AG09309 (cell line): ENCODE results near the gene VAC14.

ENCODE experiments used
- DNase-seq: peaks from one replicate; pipeline ENCODE4 v3.0.0-alpha.2; 2010; ENCODE audit warnings: low read depth
- H3K4me3 ChIP-seq: 2 replicates; pipeline ENCODE4 v1.5.1; 2011; ENCODE audit warnings: mild to moderate bottlenecking, low read depth, low read length, moderate library complexity; ENCODE audit not compliant: control insufficient read depth
- TF ChIP-seq, protein P1 (sequence below): IDR thresholded peaks from 2 replicates; pipeline ENCODE4 v1.5.1; 2011; ENCODE audit warnings: mild to moderate bottlenecking, low read depth, low read length, inconsistent platforms; ENCODE audit not compliant: insufficient read depth, control insufficient read depth; ENCODE audit errors: missing control alignments

The VAC14 gene

DNA sequence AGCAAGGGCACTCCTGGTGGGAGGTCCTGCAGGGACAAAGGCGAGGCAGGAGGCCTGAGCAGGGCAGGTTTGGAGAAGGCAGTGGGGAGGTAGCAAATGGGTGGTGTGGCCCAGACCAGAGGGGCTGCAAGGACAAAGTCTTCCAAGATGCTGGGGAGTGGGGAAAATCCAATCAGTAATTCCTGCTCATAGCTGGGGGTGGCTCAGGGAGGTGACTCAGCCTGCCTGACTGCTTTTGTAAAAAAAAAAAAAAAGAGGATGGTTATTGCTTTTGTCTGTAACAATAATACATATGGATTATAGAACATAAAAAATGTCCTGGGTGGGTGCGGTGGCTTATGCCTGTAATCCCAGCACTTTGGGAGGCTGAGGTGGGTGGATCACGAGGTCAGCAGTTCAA is 149.4 kb downstream of the VAC14 start:
- no peak for DNase-seq
- TF ChIP-seq, protein P1, sequence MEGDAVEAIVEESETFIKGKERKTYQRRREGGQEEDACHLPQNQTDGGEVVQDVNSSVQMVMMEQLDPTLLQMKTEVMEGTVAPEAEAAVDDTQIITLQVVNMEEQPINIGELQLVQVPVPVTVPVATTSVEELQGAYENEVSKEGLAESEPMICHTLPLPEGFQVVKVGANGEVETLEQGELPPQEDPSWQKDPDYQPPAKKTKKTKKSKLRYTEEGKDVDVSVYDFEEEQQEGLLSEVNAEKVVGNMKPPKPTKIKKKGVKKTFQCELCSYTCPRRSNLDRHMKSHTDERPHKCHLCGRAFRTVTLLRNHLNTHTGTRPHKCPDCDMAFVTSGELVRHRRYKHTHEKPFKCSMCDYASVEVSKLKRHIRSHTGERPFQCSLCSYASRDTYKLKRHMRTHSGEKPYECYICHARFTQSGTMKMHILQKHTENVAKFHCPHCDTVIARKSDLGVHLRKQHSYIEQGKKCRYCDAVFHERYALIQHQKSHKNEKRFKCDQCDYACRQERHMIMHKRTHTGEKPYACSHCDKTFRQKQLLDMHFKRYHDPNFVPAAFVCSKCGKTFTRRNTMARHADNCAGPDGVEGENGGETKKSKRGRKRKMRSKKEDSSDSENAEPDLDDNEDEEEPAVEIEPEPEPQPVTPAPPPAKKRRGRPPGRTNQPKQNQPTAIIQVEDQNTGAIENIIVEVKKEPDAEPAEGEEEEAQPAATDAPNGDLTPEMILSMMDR: no peak
- no peak overlapping the region for H3K4me3 ChIP-seq

DNA sequence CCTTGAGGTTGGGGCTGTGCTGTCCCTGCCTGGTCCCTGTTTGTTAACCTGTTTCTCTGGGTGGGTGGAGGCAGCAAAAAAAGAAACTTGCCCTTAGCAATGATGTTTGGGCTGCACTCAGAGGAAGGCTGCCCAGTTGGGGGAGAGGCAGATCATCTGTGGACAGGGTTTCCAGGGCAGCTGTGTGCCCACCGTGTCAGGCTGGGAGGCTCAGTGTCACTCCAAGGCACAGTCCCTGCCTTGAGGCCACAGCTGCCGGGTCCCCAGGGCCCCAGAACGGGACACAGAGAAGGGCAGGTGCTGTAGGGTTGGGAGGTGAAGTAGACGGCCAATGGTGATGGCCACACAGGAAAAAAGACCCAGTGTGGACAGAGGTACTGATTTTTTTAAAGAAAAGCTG is 150.7 kb downstream of the VAC14 start:
- no peak for DNase-seq
- TF ChIP-seq, protein P1: no peak
- H3K4me3 ChIP-seq: no peak overlapping the region

DNA sequence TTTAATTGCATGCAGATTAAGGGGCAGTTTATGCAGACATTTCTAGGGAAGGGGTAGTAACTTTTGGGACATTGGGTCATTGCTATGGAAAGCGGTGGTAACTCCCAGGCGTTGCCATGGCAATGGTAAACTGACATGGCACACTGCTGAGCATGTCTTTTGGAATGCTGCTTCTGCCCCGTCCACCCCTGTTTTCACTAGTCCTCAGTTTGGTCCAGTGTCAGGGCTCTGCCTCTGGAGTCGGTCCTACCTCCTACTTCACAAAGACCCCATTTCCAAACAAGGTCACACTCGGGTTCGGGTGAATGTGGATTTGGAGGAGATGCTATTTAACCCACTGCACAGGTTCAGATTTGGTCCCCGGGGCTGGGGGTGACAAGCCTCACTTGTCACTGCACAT is 151.7 kb downstream of the VAC14 start:
- no peak overlapping the region for H3K4me3 ChIP-seq
- TF ChIP-seq, protein P1: no peak
- no peak for DNase-seq

DNA sequence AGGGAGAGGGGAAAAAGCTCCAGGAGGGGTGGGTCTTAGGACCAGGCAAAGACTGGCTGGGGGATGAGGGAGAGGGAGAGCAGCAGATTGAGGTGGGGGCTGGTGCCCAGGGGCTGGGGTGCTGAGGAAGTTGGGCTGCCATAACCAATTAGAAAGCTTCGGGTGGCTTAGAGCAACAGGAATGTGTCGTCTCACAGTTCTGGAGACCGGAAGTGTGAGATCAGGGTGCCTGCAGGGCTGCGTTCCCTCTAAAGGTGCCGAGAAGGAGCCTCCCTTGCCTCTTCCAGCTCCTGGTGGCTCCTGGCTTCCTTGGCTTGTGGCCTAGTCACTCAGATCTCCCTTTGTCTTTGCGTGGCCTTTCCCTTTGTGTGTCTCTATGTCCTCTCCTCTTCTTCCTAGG is 152.4 kb downstream of the VAC14 start:
- DNase-seq: no peak
- no peak overlapping the region for H3K4me3 ChIP-seq
- TF ChIP-seq, protein P1: no peak

DNA sequence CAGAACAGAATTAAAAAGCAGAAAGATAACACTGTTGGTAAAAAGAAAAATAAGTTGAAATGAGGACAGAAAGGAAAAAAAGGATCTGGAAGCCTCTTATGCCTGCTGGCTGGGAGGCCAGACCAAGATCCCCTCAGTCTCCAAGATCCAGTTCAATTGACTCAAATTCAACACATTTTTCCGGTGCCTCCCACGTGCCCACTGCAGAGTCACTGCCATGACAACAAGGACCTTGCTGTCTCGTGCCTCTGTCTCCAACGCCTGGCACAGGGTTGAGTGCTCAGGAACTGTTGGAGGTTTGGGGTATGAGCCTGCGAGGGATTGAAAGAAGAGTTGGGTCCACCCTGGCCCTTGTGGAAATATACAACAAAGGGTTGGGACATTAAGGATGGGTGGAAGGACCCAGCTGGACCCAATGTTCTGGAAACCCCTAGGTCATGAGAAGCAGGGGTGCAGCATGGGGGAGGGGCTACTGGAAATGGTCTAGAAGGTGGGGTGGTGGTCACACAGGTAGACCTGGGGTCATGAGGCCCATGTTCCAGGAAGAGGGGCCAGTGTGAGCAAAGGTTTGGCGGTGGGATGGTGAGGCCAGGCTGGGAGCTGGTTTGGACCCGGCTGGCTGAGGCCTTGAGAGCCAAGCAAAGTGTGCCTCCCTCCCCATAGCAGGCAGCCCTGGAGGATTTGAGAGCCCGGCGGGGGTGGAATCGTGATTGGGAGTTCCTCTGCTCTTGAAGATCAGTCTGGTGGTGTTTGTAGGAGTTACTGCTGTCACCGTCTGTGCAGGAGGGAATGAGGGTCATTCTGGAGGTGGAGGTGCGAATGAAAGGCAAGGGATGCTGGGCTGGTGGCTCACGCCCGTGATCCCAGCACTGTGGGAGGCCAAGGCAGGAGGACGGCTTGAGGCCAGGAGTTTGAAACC is 153.3 kb downstream of the VAC14 start:
- no peak overlapping the region for H3K4me3 ChIP-seq
- TF ChIP-seq, protein P1: no peak
- no peak for DNase-seq

DNA sequence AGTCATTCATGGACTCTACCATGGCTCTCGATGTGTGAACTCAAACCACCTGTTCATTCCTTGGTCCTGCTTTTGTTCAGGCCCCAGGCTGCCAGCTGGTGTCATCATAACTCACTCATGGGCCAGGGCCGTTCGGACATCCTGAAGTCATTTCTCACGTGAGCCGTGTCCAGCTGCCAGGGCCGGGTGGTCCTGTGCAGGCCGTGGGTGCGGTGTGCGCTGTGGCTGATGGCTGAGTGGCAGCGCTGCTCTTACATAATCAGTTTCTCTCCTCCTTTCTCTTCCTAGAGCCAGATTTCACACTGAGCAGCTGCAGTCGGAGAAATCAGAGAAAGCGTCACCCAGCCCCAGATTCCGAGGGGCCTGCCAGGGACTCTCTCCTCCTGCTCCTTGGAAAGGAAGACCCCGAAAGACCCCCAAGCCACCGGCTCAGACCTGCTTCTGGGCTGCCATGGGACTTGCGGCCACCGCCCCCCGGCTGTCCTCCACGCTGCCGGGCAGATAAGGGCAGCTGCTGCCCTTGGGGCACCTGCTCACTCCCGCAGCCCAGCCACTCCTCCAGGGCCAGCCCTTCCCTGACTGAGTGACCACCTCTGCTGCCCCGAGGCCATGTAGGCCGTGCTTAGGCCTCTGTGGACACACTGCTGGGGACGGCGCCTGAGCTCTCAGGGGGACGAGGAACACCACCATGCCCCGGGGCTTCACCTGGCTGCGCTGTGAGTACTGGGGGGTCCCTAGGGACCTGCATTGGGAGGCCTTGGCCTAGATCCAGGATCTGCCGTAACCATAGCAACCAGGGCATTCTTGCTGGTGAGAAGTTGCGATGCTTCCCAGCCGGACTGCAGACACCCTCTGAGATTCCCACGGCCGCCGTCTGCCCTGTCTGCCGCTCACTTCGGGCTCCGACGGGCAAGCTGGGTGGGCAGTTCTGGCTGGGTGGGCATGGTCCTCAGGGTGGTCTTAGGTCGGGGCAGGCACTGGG is 154.4 kb downstream of the VAC14 start, which contains the start of gene IL34:
TSS of gene IL34 (plus strand) at position 300 of the 982 bp plus-strand sequence. CDS start at position 689, 389 bp downstream.
- no peak for DNase-seq
- TF ChIP-seq, protein P1: no peak
- no peak within 1 kb of the TSS for H3K4me3 ChIP-seq
